H9 (cell line): ENCODE data around the gene NUP160. TPM values are rescaled to one million over a fixed set of nuclear protein-coding genes. Genes with fewer than 3 reads are reported as not detected.

Experiments used
- DNase-seq: peaks from one replicate; pipeline ENCODE4 v3.0.0-alpha.2; 2017
- H2AFZ ChIP-seq: one replicate; pipeline ENCODE4 v1.6.1; 2013; ENCODE audit warnings: mild to moderate bottlenecking, low read length, control low read depth, moderate library complexity
- H2AK5ac ChIP-seq: 2 replicates; pipeline ENCODE4 v1.6.1; 2013; ENCODE audit warnings: low read length, control low read depth, mixed read lengths; ENCODE audit not compliant: insufficient read length
- H2BK120ac ChIP-seq: one replicate; pipeline ENCODE4 v1.6.1; 2013; ENCODE audit warnings: low read depth, mild to moderate bottlenecking, low read length, control low read depth, inconsistent platforms; ENCODE audit not compliant: poor library complexity, severe bottlenecking
- H2BK12ac ChIP-seq: 2 replicates; pipeline ENCODE4 v1.6.1; 2013; ENCODE audit warnings: low read length, control low read depth, mixed read lengths, low read depth; ENCODE audit not compliant: insufficient read length
- H2BK15ac ChIP-seq: 2 replicates; pipeline ENCODE4 v1.6.1; 2013; ENCODE audit warnings: low read depth, low read length, control low read depth
- H2BK20ac ChIP-seq: one replicate; pipeline ENCODE4 v1.6.1; 2013; ENCODE audit warnings: low read depth, mild to moderate bottlenecking, low read length, control low read depth, inconsistent platforms; ENCODE audit not compliant: poor library complexity, severe bottlenecking
- H2BK5ac ChIP-seq: 2 replicates; pipeline ENCODE4 v1.6.1; 2013; ENCODE audit warnings: low read length, control low read depth, mixed read lengths; ENCODE audit not compliant: insufficient read length
- H3K14ac ChIP-seq: 2 replicates; pipeline ENCODE4 v1.6.1; 2013; ENCODE audit warnings: low read length, control low read depth; ENCODE audit not compliant: insufficient read depth
- H3K18ac ChIP-seq: 2 replicates; pipeline ENCODE4 v1.6.1; 2013; ENCODE audit warnings: low read depth, mild to moderate bottlenecking, mixed read lengths, low read length, control low read depth; ENCODE audit not compliant: insufficient read length
- H3K23ac ChIP-seq: 2 replicates; pipeline ENCODE4 v1.6.1; 2013; ENCODE audit warnings: low read length, control low read depth, mixed read lengths, low read depth; ENCODE audit not compliant: insufficient read length
- H3K23me2 ChIP-seq: 2 replicates; pipeline ENCODE4 v1.6.1; 2013; ENCODE audit warnings: low read depth, mild to moderate bottlenecking, mixed read lengths, low read length, control low read depth; ENCODE audit not compliant: insufficient read length, poor library complexity, severe bottlenecking
- H3K27ac ChIP-seq: 2 replicates; pipeline ENCODE4 v1.5.1; 2013; ENCODE audit warnings: low read length, control low read depth, mixed read lengths, low read depth; ENCODE audit not compliant: insufficient read length
- H3K27me3 ChIP-seq: 2 replicates; pipeline ENCODE4 v1.6.1; 2013; ENCODE audit warnings: low read length, control low read depth, inconsistent platforms; ENCODE audit not compliant: insufficient read depth
- H3K4ac ChIP-seq: 2 replicates; pipeline ENCODE4 v1.6.1; 2013; ENCODE audit warnings: low read depth, mild to moderate bottlenecking, control low read depth, inconsistent platforms, low read length, moderate library complexity
- H3K4me1 ChIP-seq: 2 replicates; pipeline ENCODE4 v1.6.1; 2013; ENCODE audit warnings: low read length, control low read depth, inconsistent platforms; ENCODE audit not compliant: insufficient read depth
- H3K4me2 ChIP-seq: 2 replicates; pipeline ENCODE4 v1.6.1; 2013; ENCODE audit warnings: low read length, control low read depth, mixed read lengths; ENCODE audit not compliant: insufficient read length, insufficient read depth
- H3K56ac ChIP-seq: 2 replicates; pipeline ENCODE4 v1.6.1; 2013; ENCODE audit warnings: low read depth, mild to moderate bottlenecking, mixed read lengths, low read length, control low read depth; ENCODE audit not compliant: insufficient read length
- H3K79me1 ChIP-seq: 2 replicates; pipeline ENCODE4 v1.6.1; 2013; ENCODE audit warnings: low read depth, mild to moderate bottlenecking, moderate library complexity, low read length, control low read depth, inconsistent platforms; ENCODE audit not compliant: insufficient read depth, poor library complexity, severe bottlenecking
- H3K79me2 ChIP-seq: 2 replicates; pipeline ENCODE4 v1.6.1; 2013; ENCODE audit warnings: low read length, control low read depth, inconsistent platforms; ENCODE audit not compliant: insufficient read depth
- H3K9ac ChIP-seq: 2 replicates; pipeline ENCODE4 v1.6.1; 2013; ENCODE audit warnings: low read length, control low read depth, mixed read lengths; ENCODE audit not compliant: insufficient read length; ENCODE audit errors: extremely low read depth
- H3K9me3 ChIP-seq: one replicate; pipeline ENCODE4 v1.6.1; 2013; ENCODE audit warnings: low read depth, low read length, inconsistent platforms; ENCODE audit not compliant: control insufficient read depth
- H3T11ph ChIP-seq: one replicate; pipeline ENCODE4 v1.6.1; 2013; ENCODE audit warnings: mild to moderate bottlenecking, low read length, control low read depth, inconsistent platforms
- H4K20me1 ChIP-seq: one replicate; pipeline ENCODE4 v1.6.1; 2013; ENCODE audit not compliant: control insufficient read depth, insufficient read length, insufficient read depth
- H4K5ac ChIP-seq: 2 replicates; pipeline ENCODE4 v1.6.1; 2013; ENCODE audit warnings: low read depth, mild to moderate bottlenecking, mixed read lengths, low read length, control low read depth; ENCODE audit not compliant: insufficient read length
- H4K8ac ChIP-seq: replicated peaks from 2 replicates; pipeline ENCODE4 v1.6.1; 2013; ENCODE audit warnings: low read length, control low read depth, mixed read lengths, low read depth; ENCODE audit not compliant: insufficient read length
- H4K91ac ChIP-seq: 2 replicates; pipeline ENCODE4 v1.6.1; 2013; ENCODE audit warnings: low read depth, mild to moderate bottlenecking, moderate library complexity, mixed read lengths, low read length, control low read depth; ENCODE audit not compliant: insufficient read length
- H3K27ac Mint-ChIP-seq, 3 experiments: 2 replicates in 2 of 3; 3 replicates in 1 of 3; pipeline ENCODE4 v1.8.0; 2020 to 2021; ENCODE audit warnings: mixed read lengths in 3 of 3, mild to moderate bottlenecking in 1 of 3, moderate library complexity in 1 of 3
- H3K27me3 Mint-ChIP-seq: 2 replicates; pipeline ENCODE4 v1.8.0; 2021; ENCODE audit warnings: low read depth, mild to moderate bottlenecking, moderate library complexity, mixed read lengths
- H3K36me3 Mint-ChIP-seq, 3 experiments: 2 replicates in 2 of 3; 3 replicates in 1 of 3; pipeline ENCODE4 v1.8.0; 2020 to 2021; ENCODE audit warnings: low read depth in 3 of 3, mixed read lengths in 3 of 3; ENCODE audit not compliant: insufficient read depth in 1 of 3
- H3K4me1 Mint-ChIP-seq, 2 experiments: 2 replicates each; pipeline ENCODE4 v1.8.0; 2020; ENCODE audit warnings: mixed read lengths in 2 of 2
- H3K4me3 Mint-ChIP-seq, 2 experiments: 2 replicates in 1 of 2; 3 replicates in 1 of 2; pipeline ENCODE4 v1.8.0; 2020 to 2021; ENCODE audit warnings: mild to moderate bottlenecking in 2 of 2, mixed read lengths in 2 of 2, moderate library complexity in 1 of 2
- H3K9me3 Mint-ChIP-seq, 2 experiments: 2 replicates in 1 of 2; 3 replicates in 1 of 2; pipeline ENCODE4 v1.8.0; 2020; ENCODE audit warnings: mild to moderate bottlenecking in 2 of 2, mixed read lengths in 2 of 2, moderate library complexity in 1 of 2
- CTCF ChIP-seq: fragments of 200-600 bp; sonication (generic); conservative IDR thresholded peaks from 3 replicates; pipeline ENCODE4 v1.8.0; 2021; ENCODE audit warnings: antibody characterized with exemption, mild to moderate bottlenecking
- WGBS: extraction: QIAGEN DNeasy Blood & Tissue Kit; methylation state at CpG from one replicate; pipeline ENCODE4 v1.1.7; 2013; ENCODE audit warnings: missing lambda C conversion rate, low lambda C conversion rate, mixed read lengths; ENCODE audit not compliant: insufficient read length; ENCODE audit errors: extremely low coverage; 5-methylcytosine and 5-hydroxymethylcytosine counted together
- total RNA-seq: library from RNA; stranded (reverse); gene quantifications from 2 replicates; pipeline ENCODE4 v1.2.1, GENCODE V29; 2021

The NUP160 gene
- total RNA-seq, 1 experiment from 2014 or later, result 86.1 TPM

DNA sequence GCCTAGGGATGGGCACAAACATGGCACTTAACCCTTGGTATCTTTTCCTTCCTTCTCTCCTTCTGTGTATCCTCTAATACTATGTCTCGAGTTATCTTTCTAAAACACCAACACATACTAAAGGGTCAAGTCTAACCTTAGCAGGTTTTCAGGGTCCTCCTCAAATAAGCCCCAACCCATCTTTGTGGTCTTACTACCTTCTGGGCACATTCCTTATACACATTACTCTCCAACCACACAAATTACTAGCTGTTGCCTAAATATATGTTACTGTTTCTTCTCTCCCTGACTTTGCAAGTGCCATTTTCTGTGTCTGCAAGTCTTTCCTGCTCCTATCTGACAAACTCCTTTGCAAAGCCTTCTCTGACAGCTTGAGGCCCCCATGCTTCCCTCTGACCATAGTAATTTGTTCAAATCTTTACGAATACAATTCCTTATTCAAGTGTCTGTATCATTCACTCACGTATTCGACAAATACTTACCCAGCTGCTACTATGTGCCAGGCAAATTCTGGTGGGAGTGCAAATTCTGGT is 15.8 kb upstream of the NUP160 start:
- Mint-ChIP-seq H3K36me3 (no peaks in the 10 kb centered on the region), H3K4me1 (no peaks in the 10 kb centered on the region), H3K9me3 (no peaks in the 10 kb centered on the region), H3K27ac (no peak overlapping the region), H3K4me3 (no peak overlapping the region), H3K27me3 (no peaks in the 10 kb centered on the region)
- WGBS, result 100% methylated on average over 3 of the region's 4 CpGs
- Histone ChIP-seq H3K23me2 (no peaks in the 10 kb centered on the region), H2AK5ac (no peak overlapping the region), H4K5ac (no peak overlapping the region), H3K4me1 (no peaks in the 10 kb centered on the region), H3K27me3 (no peaks in the 10 kb centered on the region), H2BK5ac (no peak overlapping the region), H2AFZ (no peak overlapping the region), H3K4me2 (no peak overlapping the region), H2BK12ac (no peak overlapping the region), H2BK20ac (no peak overlapping the region), H3K79me2 (no peaks in the 10 kb centered on the region), H4K91ac (no peak overlapping the region), H3K18ac (no peak overlapping the region), H3K9me3 (no peaks in the 10 kb centered on the region), H3K23ac (no peak overlapping the region), H3K27ac (no peak overlapping the region), H3K79me1 (no peaks in the 10 kb centered on the region), H3T11ph (no peak overlapping the region), H4K8ac (no peak overlapping the region), H3K14ac (no peak overlapping the region), H2BK120ac (no peak overlapping the region), H3K9ac (no peak overlapping the region), H4K20me1 (no peaks in the 10 kb centered on the region), H3K56ac (no peak overlapping the region), H3K4ac (no peak overlapping the region), H2BK15ac (no peak overlapping the region)
- no peak for DNase-seq
- no peak for TF ChIP-seq CTCF
